HepG2 (cell line): ENCODE results near the gene INA. TPM values are rescaled to one million over a fixed set of nuclear protein-coding genes. Genes with fewer than 3 reads are reported as not detected.

Experiments
- EED ChIP-seq: sonication (generic); formaldehyde crosslinking; IDR thresholded peaks from 2 replicates; pipeline ENCODE4 v1.5.0; 2020; ENCODE audit warnings: mild to moderate bottlenecking, missing genetic modification reagents
- FOXK1 ChIP-seq: sonication (generic); formaldehyde crosslinking; IDR thresholded peaks from 2 replicates; pipeline ENCODE4 v1.4.0; 2020; ENCODE audit warnings: low read depth, missing genetic modification reagents, borderline replicate concordance
- HMGXB4 ChIP-seq, 2 experiments: sonication (generic) in 1 of 2; formaldehyde crosslinking in 1 of 2; IDR thresholded peaks; 2 replicates each; pipeline versions ENCODE4 v1.4.0 to v1.6.1; 2018 to 2020; ENCODE audit warnings: missing genetic modification reagents in 2 of 2, borderline replicate concordance in 1 of 2, low read depth in 1 of 2, mild to moderate bottlenecking in 1 of 2, missing biosample characterization in 1 of 2
- HNF1B ChIP-seq: sonication (generic); formaldehyde crosslinking; IDR thresholded peaks from 2 replicates; pipeline ENCODE4 v1.5.1; 2020; ENCODE audit warnings: mild to moderate bottlenecking, moderate library complexity, missing genetic modification reagents
- HOXA5 ChIP-seq: sonication (generic); formaldehyde crosslinking; IDR thresholded peaks from 2 replicates; pipeline ENCODE4 v1.4.0; 2020; ENCODE audit warnings: missing genetic modification reagents
- PBX3 ChIP-seq: sonication (generic); formaldehyde crosslinking; IDR thresholded peaks from 2 replicates; pipeline ENCODE4 v1.8.1; 2023; ENCODE audit warnings: missing genetic modification reagents, inconsistent platforms, borderline replicate concordance
- RAD51 ChIP-seq: fragments of 450-650 bp; IDR thresholded peaks from 2 replicates; pipeline ENCODE4 v1.6.1; 2016; ENCODE audit warnings: borderline replicate concordance
- SOX6 ChIP-seq, 2 experiments: fragments of 450-650 bp in 1 of 2; sonication (generic) in 1 of 2; formaldehyde crosslinking in 1 of 2; IDR thresholded peaks; 2 replicates each; pipeline versions ENCODE4 v1.4.0 to v1.6.1; 2017 to 2020; ENCODE audit warnings: antibody characterized with exemption in 1 of 2, mild to moderate bottlenecking in 1 of 2, missing genetic modification reagents in 1 of 2
- TERF1 ChIP-seq: sonication (generic); formaldehyde crosslinking; IDR thresholded peaks from 2 replicates; pipeline ENCODE4 v1.8.0; 2022; ENCODE audit warnings: mild to moderate bottlenecking, missing genetic modification reagents, moderate library complexity
- ZNF333 ChIP-seq: sonication (generic); formaldehyde crosslinking; IDR thresholded peaks from 2 replicates; pipeline ENCODE4 v1.4.0; 2020; ENCODE audit warnings: mild to moderate bottlenecking, missing genetic modification reagents, borderline replicate concordance
- ZNF589 ChIP-seq: sonication (generic); formaldehyde crosslinking; conservative IDR thresholded peaks from 2 replicates; pipeline ENCODE4 v1.8.0; 2022; ENCODE audit warnings: mild to moderate bottlenecking, moderate library complexity, missing genetic modification reagents
- ZNF674 ChIP-seq: sonication (generic); formaldehyde crosslinking; IDR thresholded peaks from 2 replicates; pipeline ENCODE4 v1.5.0; 2020; ENCODE audit warnings: low read depth, mild to moderate bottlenecking, missing genetic modification reagents
- ZNF788 ChIP-seq: sonication (generic); formaldehyde crosslinking; IDR thresholded peaks from 2 replicates; pipeline ENCODE4 v1.5.0; 2020; ENCODE audit warnings: mild to moderate bottlenecking, missing genetic modification reagents, borderline replicate concordance
- ZSCAN21 ChIP-seq: sonication (generic); formaldehyde crosslinking; IDR thresholded peaks from 2 replicates; pipeline ENCODE4 v1.8.0; 2022; ENCODE audit warnings: mild to moderate bottlenecking, missing genetic modification reagents, moderate library complexity, borderline replicate concordance
- polyA plus RNA-seq, 8 experiments: library from polyadenylated mRNA; depleted of rRNA in 3 of 8; stranded (reverse) in 7 of 8; unstranded in 1 of 8; fragments of >200 nt; fragmentation: Illumina TruSeq in 4 of 8; extraction: Trizol in 4 of 8; gene quantifications; 2 replicates each; pipeline versions ENCODE4 v1.2.1 to v1.2.3, GENCODE V29; 2011 to 2016; ENCODE audit warnings: low read depth in 4 of 8, missing spikeins in 1 of 8, mixed read lengths in 1 of 8; ENCODE audit not compliant: insufficient read depth in 1 of 8
- total RNA-seq, 5 experiments: library from RNA; depleted of rRNA; stranded (reverse); fragments of >200 nt; fragmentation: Illumina TruSeq; extraction: Trizol; gene quantifications; 2 replicates each; pipeline ENCODE4 v1.2.3, GENCODE V29; 2016; ENCODE audit warnings: low read depth in 1 of 5

Gene INA
- total and polyA plus RNA-seq, 2 of the 13 experiments (the other 11 are each of a cell fraction or from before 2014, with no cell fraction given) = 0.04 to 0.13 TPM

- no peak for TF ChIP-seq ZNF674 (CRISPR knock-in tag)
- TF ChIP-seq ZSCAN21 (CRISPR knock-in tag) = no peak
- TF ChIP-seq HOXA5 (CRISPR knock-in tag) = no peak
- TF ChIP-seq FOXK1 (CRISPR knock-in tag) = no peak
- TF ChIP-seq PBX3 (CRISPR knock-in tag) = no peak
- no peak for TF ChIP-seq TERF1
- TF ChIP-seq HMGXB4 (CRISPR knock-in tag; IDR thresholded peaks at IDR 0.05; ENCODE audit: borderline replicate concordance in 1 of 2, low read depth in 1 of 2) = peak in 1 of 2 experiments; percentile 58; a peak in 2 of 4 replicates
- no peak for TF ChIP-seq ZNF589 (CRISPR knock-in tag)
- TF ChIP-seq ZNF333 (CRISPR knock-in tag) = no peak
- TF ChIP-seq HNF1B (CRISPR knock-in tag) = no peak
- no peak for TF ChIP-seq ZNF788
- TF ChIP-seq RAD51 = no peak
- no peak for TF ChIP-seq SOX6 (IDR thresholded peaks at IDR 0.05)
- TF ChIP-seq SOX6 (CRISPR knock-in tag; IDR thresholded peaks at IDR 0.05) = peak; percentile 66
- TF ChIP-seq EED (CRISPR knock-in tag) = no peak
These were observed 38.3 kb upstream of the INA start (continued) for GRCh38 chr10:103238506-103239252.
